Ishikawa (cell line): ENCODE measurements around the gene WWOX.

Source experiments
- CEBPB ChIP-seq: IDR thresholded peaks from 2 replicates; pipeline ENCODE4 v1.6.1; 2012
- CREB1 ChIP-seq: IDR thresholded peaks from 2 replicates; pipeline ENCODE4 v1.6.1; 2012; ENCODE audit warnings: low read depth
- EGR1 ChIP-seq: IDR thresholded peaks from 2 replicates; pipeline ENCODE4 v1.6.1; 2012
- EP300 ChIP-seq: IDR thresholded peaks from 2 replicates; pipeline ENCODE4 v1.6.1; 2012; ENCODE audit warnings: borderline replicate concordance
- NFIC ChIP-seq: IDR thresholded peaks from 2 replicates; pipeline ENCODE4 v1.6.1; 2012
- TAF1 ChIP-seq: IDR thresholded peaks from 2 replicates; pipeline ENCODE4 v1.6.1; 2012; ENCODE audit warnings: low read depth, mild to moderate bottlenecking
- ZBTB7A ChIP-seq: IDR thresholded peaks from 2 replicates; pipeline ENCODE4 v1.6.1; 2012; ENCODE audit warnings: low read depth
- TF ChIP-seq, protein P1 (sequence below): IDR thresholded peaks from 2 replicates; pipeline ENCODE4 v1.6.1; 2012
- TF ChIP-seq, protein P2 (sequence below): IDR thresholded peaks from 2 replicates; pipeline ENCODE4 v1.6.1; 2012
- TF ChIP-seq, protein P3 (sequence below): IDR thresholded peaks from 2 replicates; pipeline ENCODE4 v1.6.1; 2012; ENCODE audit warnings: low read depth, mild to moderate bottlenecking

DNA sequence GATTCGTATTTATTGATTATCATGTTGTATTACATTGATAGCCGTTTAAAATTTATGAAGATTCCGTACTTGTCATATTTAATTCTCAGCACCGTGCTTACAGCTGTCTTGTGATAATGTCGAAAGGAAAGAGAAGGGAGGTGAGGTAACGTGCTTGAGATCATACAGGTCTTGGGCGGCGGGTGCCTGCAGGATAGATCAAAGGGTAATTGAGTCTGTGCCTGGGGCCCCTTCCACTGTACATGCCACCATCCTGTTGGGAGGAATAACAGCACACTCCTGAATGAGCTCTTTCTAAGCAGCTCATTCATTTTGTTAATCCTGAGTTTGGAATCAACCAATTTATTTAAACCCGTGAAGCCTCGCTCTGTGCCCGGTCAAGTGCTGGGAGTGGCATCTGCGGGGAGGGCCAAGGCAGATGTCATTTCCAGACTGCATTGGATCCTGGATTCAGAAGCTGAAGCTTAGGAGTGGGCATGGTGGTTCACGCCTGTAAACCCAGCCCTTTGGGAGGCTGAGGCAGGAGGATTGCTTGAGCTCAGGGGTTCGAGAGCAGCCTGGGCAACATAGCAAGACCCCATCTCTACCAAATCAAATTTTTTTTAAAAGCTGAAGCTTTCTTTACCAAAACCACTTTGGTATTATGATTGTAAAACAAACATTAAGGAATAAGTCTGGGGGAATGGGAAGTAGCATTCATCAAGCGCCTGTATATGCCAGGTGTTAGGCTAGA lies 25.8 kb downstream of the WWOX start:
- no peak for TF ChIP-seq EP300
- no peak for TF ChIP-seq CREB1
- no peak for TF ChIP-seq TAF1
- TF ChIP-seq, protein P1, sequence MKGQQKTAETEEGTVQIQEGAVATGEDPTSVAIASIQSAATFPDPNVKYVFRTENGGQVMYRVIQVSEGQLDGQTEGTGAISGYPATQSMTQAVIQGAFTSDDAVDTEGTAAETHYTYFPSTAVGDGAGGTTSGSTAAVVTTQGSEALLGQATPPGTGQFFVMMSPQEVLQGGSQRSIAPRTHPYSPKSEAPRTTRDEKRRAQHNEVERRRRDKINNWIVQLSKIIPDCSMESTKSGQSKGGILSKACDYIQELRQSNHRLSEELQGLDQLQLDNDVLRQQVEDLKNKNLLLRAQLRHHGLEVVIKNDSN = no peak
- TF ChIP-seq, protein P2, sequence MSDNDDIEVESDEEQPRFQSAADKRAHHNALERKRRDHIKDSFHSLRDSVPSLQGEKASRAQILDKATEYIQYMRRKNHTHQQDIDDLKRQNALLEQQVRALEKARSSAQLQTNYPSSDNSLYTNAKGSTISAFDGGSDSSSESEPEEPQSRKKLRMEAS = no peak
- TF ChIP-seq EGR1 = no peak
- TF ChIP-seq ZBTB7A = no peak
- TF ChIP-seq NFIC = no peak
- no peak for TF ChIP-seq CEBPB
- TF ChIP-seq, protein P3, sequence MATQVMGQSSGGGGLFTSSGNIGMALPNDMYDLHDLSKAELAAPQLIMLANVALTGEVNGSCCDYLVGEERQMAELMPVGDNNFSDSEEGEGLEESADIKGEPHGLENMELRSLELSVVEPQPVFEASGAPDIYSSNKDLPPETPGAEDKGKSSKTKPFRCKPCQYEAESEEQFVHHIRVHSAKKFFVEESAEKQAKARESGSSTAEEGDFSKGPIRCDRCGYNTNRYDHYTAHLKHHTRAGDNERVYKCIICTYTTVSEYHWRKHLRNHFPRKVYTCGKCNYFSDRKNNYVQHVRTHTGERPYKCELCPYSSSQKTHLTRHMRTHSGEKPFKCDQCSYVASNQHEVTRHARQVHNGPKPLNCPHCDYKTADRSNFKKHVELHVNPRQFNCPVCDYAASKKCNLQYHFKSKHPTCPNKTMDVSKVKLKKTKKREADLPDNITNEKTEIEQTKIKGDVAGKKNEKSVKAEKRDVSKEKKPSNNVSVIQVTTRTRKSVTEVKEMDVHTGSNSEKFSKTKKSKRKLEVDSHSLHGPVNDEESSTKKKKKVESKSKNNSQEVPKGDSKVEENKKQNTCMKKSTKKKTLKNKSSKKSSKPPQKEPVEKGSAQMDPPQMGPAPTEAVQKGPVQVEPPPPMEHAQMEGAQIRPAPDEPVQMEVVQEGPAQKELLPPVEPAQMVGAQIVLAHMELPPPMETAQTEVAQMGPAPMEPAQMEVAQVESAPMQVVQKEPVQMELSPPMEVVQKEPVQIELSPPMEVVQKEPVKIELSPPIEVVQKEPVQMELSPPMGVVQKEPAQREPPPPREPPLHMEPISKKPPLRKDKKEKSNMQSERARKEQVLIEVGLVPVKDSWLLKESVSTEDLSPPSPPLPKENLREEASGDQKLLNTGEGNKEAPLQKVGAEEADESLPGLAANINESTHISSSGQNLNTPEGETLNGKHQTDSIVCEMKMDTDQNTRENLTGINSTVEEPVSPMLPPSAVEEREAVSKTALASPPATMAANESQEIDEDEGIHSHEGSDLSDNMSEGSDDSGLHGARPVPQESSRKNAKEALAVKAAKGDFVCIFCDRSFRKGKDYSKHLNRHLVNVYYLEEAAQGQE = no peak
